Stomach smooth muscle (tissue), 2 donors: ENCODE measurements around the gene TPD52L1.

Experiments
- H3K27ac ChIP-seq: one replicate; pipeline ENCODE4 v1.7.0; 2013; ENCODE audit warnings: mild to moderate bottlenecking, low read length, inconsistent platforms
- H3K27me3 ChIP-seq, 2 donors: one replicate each; pipeline ENCODE4 v1.7.0; 2013; ENCODE audit warnings: low read length in 2 of 2; ENCODE audit not compliant: insufficient read depth in 2 of 2, control insufficient read depth in 1 of 2
- H3K36me3 ChIP-seq, 2 donors: one replicate each; pipeline ENCODE4 v1.7.0; 2013; ENCODE audit warnings: low read length in 2 of 2; ENCODE audit not compliant: control insufficient read depth in 2 of 2, insufficient read depth in 2 of 2
- H3K4me1 ChIP-seq: one replicate; pipeline ENCODE4 v1.7.0; 2013; ENCODE audit warnings: low read length; ENCODE audit not compliant: control insufficient read depth, insufficient read depth
- H3K4me3 ChIP-seq, 2 donors: one replicate each; pipeline ENCODE4 v1.7.0; 2013; ENCODE audit warnings: low read length in 2 of 2
- H3K9ac ChIP-seq, 2 donors: one replicate each; pipeline ENCODE4 v1.7.0; 2013; ENCODE audit warnings: low read length in 2 of 2, mild to moderate bottlenecking in 1 of 2
- H3K9me3 ChIP-seq, 2 donors: one replicate each; pipeline ENCODE4 v1.7.0; 2013; ENCODE audit warnings: low read length in 2 of 2; ENCODE audit not compliant: control insufficient read depth in 2 of 2
- donor health status: healthy.
- donor health status: Pancreatic carcinoma.

The TPD52L1 gene

GRCh38 chr6:125140808-125141207 is 12.8 kb upstream of the TPD52L1 start:
- Histone ChIP-seq H3K4me1 (no peaks in the 10 kb centered on the region), H3K9ac (no peak overlapping the region), H3K36me3 (no peaks in the 10 kb centered on the region), H3K27me3 (peaks cover 0 to 2% of the 10 kb centered on the region in 2 donors), H3K9me3 (no peaks in the 10 kb centered on the region), H3K27ac (no peak overlapping the region), H3K4me3 (no peak overlapping the region)

GRCh38 chr6:125142618-125143017 is 11.0 kb upstream of the TPD52L1 start:
- H3K4me3 ChIP-seq, result no peak overlapping the region

GRCh38 chr6:125144822-125145221 is 8.8 kb upstream of the TPD52L1 start:
- Histone ChIP-seq H3K27ac (no peak overlapping the region), H3K9me3 (no peaks in the 10 kb centered on the region), H3K4me1 (no peaks in the 10 kb centered on the region), H3K36me3 (no peaks in the 10 kb centered on the region), H3K4me3 (no peak overlapping the region), H3K9ac (no peak overlapping the region), H3K27me3 (peaks cover 0 to 6% of the 10 kb centered on the region in 2 donors)

More at GRCh38 chr6:125142618-125143017, 11.0 kb upstream of the TPD52L1 start:
- Histone ChIP-seq H3K27me3 (peaks cover 0 to 2% of the 10 kb centered on the region in 2 donors), H3K4me1 (no peaks in the 10 kb centered on the region), H3K27ac (no peak overlapping the region), H3K36me3 (no peaks in the 10 kb centered on the region), H3K9ac (no peak overlapping the region), H3K9me3 (no peaks in the 10 kb centered on the region)

GRCh38 chr6:125149256-125150144 is 4.1 kb upstream of the TPD52L1 start:
- no peak overlapping the region for H3K27ac ChIP-seq

GRCh38 chr6:125151700-125152099 is 1.9 kb upstream of the TPD52L1 start:
- Histone ChIP-seq H3K36me3 (no peaks in the 10 kb centered on the region), H3K9me3 (no peaks in the 10 kb centered on the region), H3K27ac (no peak overlapping the region), H3K4me3 (no peak overlapping the region), H3K4me1 (peaks cover 15% of the 10 kb centered on the region), H3K9ac (no peak overlapping the region), H3K27me3 (peaks cover 0 to 6% of the 10 kb centered on the region in 2 donors)

More at GRCh38 chr6:125149256-125150144, 4.1 kb upstream of the TPD52L1 start:
- Histone ChIP-seq H3K27me3 (peaks cover 0 to 8% of the 10 kb centered on the region in 2 donors), H3K4me1 (peaks cover 15% of the 10 kb centered on the region), H3K9me3 (no peaks in the 10 kb centered on the region), H3K4me3 (no peak overlapping the region), H3K36me3 (no peaks in the 10 kb centered on the region), H3K9ac (no peak overlapping the region)

GRCh38 chr6:125154118-125154760 is 666 bp downstream of the TPD52L1 start:
- H3K27me3 ChIP-seq, result peaks cover 0 to 4% of the 10 kb centered on the region in 2 donors
- H3K27ac ChIP-seq, result peak overlapping the region; percentile 24
- peak overlapping the region; percentile 36 to 75 for H3K9ac ChIP-seq
- peak overlapping the region; percentile 68 to 81 for H3K4me3 ChIP-seq
- H3K9me3 ChIP-seq, result no peaks in the 10 kb centered on the region
- peaks cover 15% of the 10 kb centered on the region for H3K4me1 ChIP-seq
- no peaks in the 10 kb centered on the region for H3K36me3 ChIP-seq

GRCh38 chr6:125154761-125155135 is 1.2 kb downstream of the TPD52L1 start:
- H3K27ac ChIP-seq, result peak overlapping the region; percentile 24
- H3K36me3 ChIP-seq, result no peaks in the 10 kb centered on the region
- H3K9ac ChIP-seq, result no peak overlapping the region
- peak overlapping the region; percentile 68 to 81 for H3K4me3 ChIP-seq
- peaks cover 15% of the 10 kb centered on the region for H3K4me1 ChIP-seq
- no peaks in the 10 kb centered on the region for H3K9me3 ChIP-seq
- H3K27me3 ChIP-seq, result peaks cover 0 to 3% of the 10 kb centered on the region in 2 donors

- no peaks in the 10 kb centered on the region for H3K9me3 ChIP-seq
- no peaks in the 10 kb centered on the region for H3K36me3 ChIP-seq
- H3K4me3 ChIP-seq, result no peak overlapping the region
- H3K27me3 ChIP-seq, result peaks cover 0 to 3% of the 10 kb centered on the region in 2 donors
- no peak overlapping the region for H3K27ac ChIP-seq
- no peak overlapping the region for H3K9ac ChIP-seq
- peaks cover 15% of the 10 kb centered on the region for H3K4me1 ChIP-seq
Observed at GRCh38 chr6:125155344-125155743, 1.8 kb downstream of the TPD52L1 start.

GRCh38 chr6:125156496-125156895 is 2.9 kb downstream of the TPD52L1 start:
- Histone ChIP-seq H3K27me3 (peaks cover 0 to 3% of the 10 kb centered on the region in 2 donors), H3K9me3 (no peaks in the 10 kb centered on the region), H3K4me1 (peaks cover 15% of the 10 kb centered on the region), H3K27ac (no peak overlapping the region), H3K9ac (no peak overlapping the region), H3K36me3 (no peaks in the 10 kb centered on the region), H3K4me3 (no peak overlapping the region)

GRCh38 chr6:125157280-125157679 is 3.7 kb downstream of the TPD52L1 start:
- peaks cover 15% of the 10 kb centered on the region for H3K4me1 ChIP-seq
- H3K36me3 ChIP-seq, result no peaks in the 10 kb centered on the region
- no peak overlapping the region for H3K27ac ChIP-seq
- H3K9me3 ChIP-seq, result no peaks in the 10 kb centered on the region
- H3K4me3 ChIP-seq, result no peak overlapping the region
- H3K9ac ChIP-seq, result no peak overlapping the region
- H3K27me3 ChIP-seq, result no peaks in the 10 kb centered on the region
